ENCODE results near the gene CHST12. TPM values are rescaled to one million over a fixed set of nuclear protein-coding genes. Genes with fewer than 3 reads are reported as not detected.
A peak's percentile ranks its signal among the peaks of the same experiment; 100 is the strongest.
"Not testable (repeated sequence)": the region's sequence is repeated elsewhere in the genome, so short reads cannot be mapped to it uniquely, and the experiment has no call there.

CHST12 gene
- total RNA-seq, 2 experiments from 2014 or later, result 40.7 to 44.8 TPM

DNA sequence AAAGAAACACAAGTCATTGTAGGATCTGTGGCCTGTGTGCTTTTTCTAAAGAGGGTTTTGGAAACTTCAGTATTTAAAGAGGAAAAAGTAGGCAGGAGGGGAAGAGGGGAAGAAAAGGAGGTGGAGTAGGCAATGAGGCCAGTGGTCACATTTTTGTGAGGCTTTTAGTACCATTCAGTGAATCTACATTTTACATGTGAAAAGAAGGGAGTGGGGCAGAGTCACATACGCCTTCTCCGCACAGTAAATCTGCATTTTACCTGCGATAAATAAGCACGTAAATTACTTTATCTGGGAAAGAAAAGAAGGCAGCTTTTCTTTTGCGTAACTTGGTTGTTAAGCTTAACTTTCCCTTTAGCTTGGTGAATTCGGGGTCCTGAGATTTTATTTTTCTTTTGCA is 13.2 kb downstream of the CHST12 start:
- H3K27me3 Mint-ChIP-seq, result no peaks in the 10 kb centered on the region
- ChIA-PET POLR2A (no interaction called here), CTCF (interaction anchor here (0.9 to 1.6 kb wide), 2 partner anchors 9 to 960 kb away, joined by 3 to 4 read pairs; no protein-coding TSS in a partner anchor)
- DNase-seq, result no peak
- H3K27ac Mint-ChIP-seq, result no peak overlapping the region
- peaks cover 53% of the 10 kb centered on the region for H3K4me1 Mint-ChIP-seq
- H3K9me3 Mint-ChIP-seq, result no peaks in the 10 kb centered on the region
- peaks cover 31% of the 10 kb centered on the region for H3K36me3 Mint-ChIP-seq (ENCODE audit: low read depth)
- no peak overlapping the region for H3K4me3 Mint-ChIP-seq

DNA sequence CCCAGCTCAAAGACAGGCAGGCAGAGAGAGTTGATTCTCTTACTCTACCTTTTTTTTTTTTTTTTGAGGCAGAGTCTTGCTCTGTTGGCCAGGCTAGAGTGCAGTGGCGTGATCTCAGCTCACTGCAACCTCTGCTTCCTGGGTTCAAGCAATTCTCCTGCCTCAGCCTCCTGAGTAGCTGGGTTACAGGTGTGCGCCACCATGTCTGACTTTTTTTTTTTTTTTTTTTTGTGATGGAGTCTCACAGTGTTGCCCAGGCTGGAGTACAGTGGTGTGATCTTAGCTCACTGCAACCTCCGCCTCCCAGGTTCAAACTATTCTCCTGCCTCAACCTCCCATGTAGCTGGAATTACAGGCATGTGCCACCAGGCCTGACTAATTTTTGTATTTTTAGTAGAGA is 13.8 kb downstream of the CHST12 start:
- DNase-seq, H3K9me3 Mint-ChIP-seq, POLR2A ChIA-PET, H3K4me3 Mint-ChIP-seq, H3K27ac Mint-ChIP-seq, H3K27me3 Mint-ChIP-seq: not testable (repeated sequence)
- CTCF ChIA-PET, result interaction anchor here (0.9 kb wide), 1 partner anchor 960 kb away, joined by 3 read pairs; no protein-coding TSS in a partner anchor
- H3K4me1 Mint-ChIP-seq, result peaks cover 51% of the 10 kb centered on the region
- peaks cover 33% of the 10 kb centered on the region for H3K36me3 Mint-ChIP-seq (ENCODE audit: low read depth)

DNA sequence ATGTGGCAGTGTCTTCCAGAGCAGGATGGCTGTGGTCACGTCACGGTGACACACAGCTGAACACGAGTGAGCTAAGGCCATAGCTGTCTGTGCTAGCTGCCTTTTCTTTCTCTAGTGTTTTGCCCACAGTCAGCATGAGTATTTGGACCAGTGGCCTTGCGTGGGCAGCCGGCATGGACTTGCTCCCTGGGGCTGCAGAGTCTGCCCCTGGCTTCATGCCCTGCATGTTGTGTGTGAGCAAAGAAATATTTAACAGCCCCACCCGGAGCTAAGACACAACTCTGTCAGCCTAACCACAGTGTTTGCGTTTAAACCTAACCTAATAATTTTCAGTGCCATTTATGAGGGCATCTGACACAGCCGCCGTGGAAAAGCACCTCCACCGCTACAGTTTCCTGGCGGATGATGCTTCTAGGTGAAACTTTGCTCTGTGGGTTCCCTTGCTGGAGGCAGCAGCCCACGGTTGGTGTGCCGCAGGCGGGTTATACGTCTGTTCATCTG is 14.6 kb downstream of the CHST12 start:
- POLR2A ChIA-PET, result interaction anchor here (0.5 kb wide), 1 partner anchor 142 kb away, joined by 8 read pairs; no protein-coding TSS in a partner anchor
- no peaks in the 10 kb centered on the region for H3K9me3 Mint-ChIP-seq
- H3K4me1 Mint-ChIP-seq, result peaks cover 44% of the 10 kb centered on the region
- no peaks in the 10 kb centered on the region for H3K27me3 Mint-ChIP-seq
- peak overlapping the region; percentile 26 for H3K4me3 Mint-ChIP-seq
- peak overlapping the region; percentile 75 for H3K27ac Mint-ChIP-seq
- DNase-seq, result peak; percentile 48
- peaks cover 30% of the 10 kb centered on the region for H3K36me3 Mint-ChIP-seq (ENCODE audit: low read depth)
- CTCF ChIA-PET, result interaction anchor here (1.2 kb wide), 1 partner anchor 12 kb away, joined by 4 read pairs; no protein-coding TSS in a partner anchor

DNA sequence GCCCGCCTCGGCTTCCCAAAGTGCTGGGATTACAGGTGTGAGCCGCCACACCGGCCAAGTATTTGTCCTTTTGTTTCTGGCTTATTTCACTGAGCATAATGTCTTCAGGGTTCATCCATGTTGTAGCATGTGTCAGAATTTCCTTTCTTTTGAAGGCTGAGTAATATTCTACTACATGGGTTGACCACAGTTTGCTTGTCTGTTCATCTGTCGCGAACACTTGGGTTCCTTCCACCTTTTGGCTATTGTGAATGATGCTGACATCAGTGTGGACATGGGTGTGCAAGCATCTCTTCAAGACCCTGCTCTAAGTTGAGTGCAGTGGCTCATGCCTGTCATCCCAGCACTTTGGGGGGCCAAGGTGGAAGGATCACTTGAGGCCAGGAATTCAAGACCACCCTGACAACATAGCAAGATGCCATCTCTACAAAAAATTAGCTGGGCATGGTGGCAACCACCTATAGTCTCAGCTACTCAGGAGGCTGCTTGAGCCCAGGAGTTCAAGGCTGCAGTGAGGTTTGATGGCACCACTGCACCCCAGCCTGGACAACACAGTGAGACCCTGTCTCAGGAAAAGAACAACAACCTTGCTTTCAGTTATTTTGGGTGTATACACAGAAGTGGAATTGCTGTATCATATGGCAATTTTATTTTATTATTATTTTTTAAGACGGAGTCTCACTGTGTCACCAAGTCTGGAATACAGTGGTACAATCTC is 17.0 kb downstream of the CHST12 start:
- Mint-ChIP-seq H3K27ac (no peak overlapping the region), H3K4me3 (no peak overlapping the region), H3K9me3 (no peaks in the 10 kb centered on the region), H3K4me1 (peaks cover 42% of the 10 kb centered on the region), H3K36me3 (ENCODE audit: low read depth) (peaks cover 20% of the 10 kb centered on the region), H3K27me3 (no peaks in the 10 kb centered on the region)
- ChIA-PET CTCF (interaction anchor here (0.6 to 0.7 kb wide), 5 partner anchors 21 to 477 kb away, joined by 3 to 5 read pairs (median 4); no protein-coding TSS in a partner anchor), POLR2A (no interaction called here)
- DNase-seq, result no peak

DNA sequence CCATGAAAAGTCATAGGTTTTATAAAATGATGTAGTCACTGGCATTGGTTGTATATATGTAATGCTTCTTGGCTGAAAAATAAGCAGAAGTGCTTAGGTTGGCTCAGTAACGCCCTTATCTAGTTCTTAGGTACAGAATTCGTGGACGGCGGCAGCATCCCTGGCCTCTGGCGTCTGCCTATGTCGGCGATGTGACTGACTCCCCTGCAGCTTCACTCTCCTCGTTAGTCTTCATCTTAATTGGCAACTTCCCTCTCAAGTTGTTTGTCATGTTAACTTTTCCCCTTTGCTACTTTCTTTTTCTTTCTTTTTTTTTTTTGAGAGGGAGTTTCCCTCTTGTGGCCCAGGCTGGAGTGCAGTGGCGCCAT is 18.5 kb downstream of the CHST12 start:
- CTCF ChIA-PET, result interaction anchor here (0.9 to 1.4 kb wide), 3 partner anchors 9 to 288 kb away, joined by 3 to 5 read pairs (median 5); no protein-coding TSS in a partner anchor
- Mint-ChIP-seq H3K4me3 (no peak overlapping the region), H3K36me3 (ENCODE audit: low read depth) (peaks cover 16% of the 10 kb centered on the region), H3K27me3 (no peaks in the 10 kb centered on the region), H3K27ac (no peak overlapping the region), H3K9me3 (no peaks in the 10 kb centered on the region), H3K4me1 (peaks cover 33% of the 10 kb centered on the region)
- no peak for DNase-seq
- POLR2A ChIA-PET, result no interaction called here

DNA sequence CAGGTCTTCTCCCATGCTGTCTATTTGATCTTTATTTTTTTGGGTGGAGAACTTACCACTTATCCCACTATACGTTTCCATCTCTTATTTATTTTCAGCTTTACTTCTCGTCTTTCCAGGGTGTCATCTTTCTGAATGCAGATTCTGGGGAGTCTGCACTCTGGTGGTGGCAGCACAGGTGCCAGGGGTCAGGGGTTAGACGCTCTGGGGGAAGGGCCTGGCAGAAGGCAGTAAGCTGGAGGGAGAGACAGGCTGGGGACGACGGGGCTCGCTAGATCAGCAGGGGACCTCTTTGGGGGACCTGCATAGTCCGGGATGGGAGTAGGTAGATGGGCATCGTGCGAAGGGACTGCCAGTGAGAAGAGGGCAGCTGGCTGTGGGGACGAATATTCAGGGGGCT is 22.3 kb downstream of the CHST12 start:
- H3K27ac Mint-ChIP-seq, result no peak overlapping the region
- CTCF ChIA-PET, result interaction anchor here (0.7 to 0.8 kb wide), 3 partner anchors 43 to 311 kb away, joined by 3 read pairs; no protein-coding TSS in a partner anchor
- H3K36me3 Mint-ChIP-seq (ENCODE audit: low read depth), result peaks cover 15% of the 10 kb centered on the region
- no peak overlapping the region for H3K4me3 Mint-ChIP-seq
- H3K27me3 Mint-ChIP-seq, result no peaks in the 10 kb centered on the region
- POLR2A ChIA-PET, result no interaction called here
- H3K9me3 Mint-ChIP-seq, result peaks cover 3% of the 10 kb centered on the region
- H3K4me1 Mint-ChIP-seq, result peaks cover 30% of the 10 kb centered on the region
- no peak for DNase-seq

DNA sequence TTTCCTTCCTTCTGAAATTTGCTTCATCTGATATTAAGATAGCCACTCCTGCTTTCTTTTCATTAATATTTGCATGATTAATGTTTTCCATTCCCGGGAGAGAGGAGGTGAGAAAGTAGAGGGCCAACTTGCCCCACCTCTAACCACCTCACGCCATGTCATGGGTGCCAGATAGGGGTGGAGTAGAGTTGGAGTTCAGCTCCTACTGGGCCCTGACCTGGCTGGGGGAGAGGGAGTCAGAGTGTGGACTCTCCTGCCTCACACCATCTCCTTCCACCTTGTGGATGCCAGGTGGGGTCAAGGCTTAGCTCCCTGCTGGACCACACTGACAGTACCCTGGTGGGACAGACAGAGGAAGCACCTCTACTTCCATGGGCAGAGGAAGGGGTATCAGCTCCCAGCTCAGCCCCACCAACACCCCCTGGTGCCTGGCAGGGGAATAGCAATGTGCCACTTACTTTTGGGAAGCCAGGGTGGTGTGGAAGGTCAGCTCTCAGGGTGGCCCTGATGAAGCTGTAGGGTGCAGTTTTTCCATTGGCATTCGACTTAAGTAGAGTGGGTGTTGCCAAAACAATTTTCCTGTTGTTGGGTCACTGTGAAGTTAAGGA is 28.0 kb downstream of the CHST12 start:
- CTCF ChIA-PET, result interaction anchor here (0.7 to 1.8 kb wide), 10 partner anchors 8 to 256 kb away, joined by 3 to 5 read pairs (median 4); partner anchors contain the start of gene CHST12
- POLR2A ChIA-PET, result no interaction called here
- H3K4me1 Mint-ChIP-seq, result peaks cover 23% of the 10 kb centered on the region
- H3K4me3 Mint-ChIP-seq, result no peak overlapping the region
- H3K36me3 Mint-ChIP-seq (ENCODE audit: low read depth), result peaks cover 47% of the 10 kb centered on the region
- peak; percentile 31 for DNase-seq
- H3K9me3 Mint-ChIP-seq, result peaks cover 8% of the 10 kb centered on the region
- no peak overlapping the region for H3K27ac Mint-ChIP-seq
- H3K27me3 Mint-ChIP-seq, result no peaks in the 10 kb centered on the region

DNA sequence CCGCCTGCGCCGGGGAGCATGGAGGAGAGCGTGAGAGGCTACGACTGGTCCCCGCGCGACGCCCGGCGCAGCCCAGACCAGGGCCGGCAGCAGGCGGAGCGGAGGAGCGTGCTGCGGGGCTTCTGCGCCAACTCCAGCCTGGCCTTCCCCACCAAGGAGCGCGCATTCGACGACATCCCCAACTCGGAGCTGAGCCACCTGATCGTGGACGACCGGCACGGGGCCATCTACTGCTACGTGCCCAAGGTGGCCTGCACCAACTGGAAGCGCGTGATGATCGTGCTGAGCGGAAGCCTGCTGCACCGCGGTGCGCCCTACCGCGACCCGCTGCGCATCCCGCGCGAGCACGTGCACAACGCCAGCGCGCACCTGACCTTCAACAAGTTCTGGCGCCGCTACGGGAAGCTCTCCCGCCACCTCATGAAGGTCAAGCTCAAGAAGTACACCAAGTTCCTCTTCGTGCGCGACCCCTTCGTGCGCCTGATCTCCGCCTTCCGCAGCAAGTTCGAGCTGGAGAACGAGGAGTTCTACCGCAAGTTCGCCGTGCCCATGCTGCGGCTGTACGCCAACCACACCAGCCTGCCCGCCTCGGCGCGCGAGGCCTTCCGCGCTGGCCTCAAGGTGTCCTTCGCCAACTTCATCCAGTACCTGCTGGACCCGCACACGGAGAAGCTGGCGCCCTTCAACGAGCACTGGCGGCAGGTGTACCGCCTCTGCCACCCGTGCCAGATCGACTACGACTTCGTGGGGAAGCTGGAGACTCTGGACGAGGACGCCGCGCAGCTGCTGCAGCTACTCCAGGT is 29.7 kb downstream of the CHST12 start:
- H3K4me1 Mint-ChIP-seq, result peaks cover 17% of the 10 kb centered on the region
- H3K4me3 Mint-ChIP-seq, result no peak overlapping the region
- DNase-seq, result no peak
- H3K27me3 Mint-ChIP-seq, result no peaks in the 10 kb centered on the region
- CTCF ChIA-PET, result interaction anchor here (0.6 to 1.8 kb wide), 6 partner anchors 15 to 35 kb away, joined by 3 to 5 read pairs (median 4); no protein-coding TSS in a partner anchor
- peaks cover 8% of the 10 kb centered on the region for H3K9me3 Mint-ChIP-seq
- H3K36me3 Mint-ChIP-seq (ENCODE audit: low read depth), result peaks cover 55% of the 10 kb centered on the region
- POLR2A ChIA-PET, result no interaction called here
- H3K27ac Mint-ChIP-seq, result no peak overlapping the region

DNA sequence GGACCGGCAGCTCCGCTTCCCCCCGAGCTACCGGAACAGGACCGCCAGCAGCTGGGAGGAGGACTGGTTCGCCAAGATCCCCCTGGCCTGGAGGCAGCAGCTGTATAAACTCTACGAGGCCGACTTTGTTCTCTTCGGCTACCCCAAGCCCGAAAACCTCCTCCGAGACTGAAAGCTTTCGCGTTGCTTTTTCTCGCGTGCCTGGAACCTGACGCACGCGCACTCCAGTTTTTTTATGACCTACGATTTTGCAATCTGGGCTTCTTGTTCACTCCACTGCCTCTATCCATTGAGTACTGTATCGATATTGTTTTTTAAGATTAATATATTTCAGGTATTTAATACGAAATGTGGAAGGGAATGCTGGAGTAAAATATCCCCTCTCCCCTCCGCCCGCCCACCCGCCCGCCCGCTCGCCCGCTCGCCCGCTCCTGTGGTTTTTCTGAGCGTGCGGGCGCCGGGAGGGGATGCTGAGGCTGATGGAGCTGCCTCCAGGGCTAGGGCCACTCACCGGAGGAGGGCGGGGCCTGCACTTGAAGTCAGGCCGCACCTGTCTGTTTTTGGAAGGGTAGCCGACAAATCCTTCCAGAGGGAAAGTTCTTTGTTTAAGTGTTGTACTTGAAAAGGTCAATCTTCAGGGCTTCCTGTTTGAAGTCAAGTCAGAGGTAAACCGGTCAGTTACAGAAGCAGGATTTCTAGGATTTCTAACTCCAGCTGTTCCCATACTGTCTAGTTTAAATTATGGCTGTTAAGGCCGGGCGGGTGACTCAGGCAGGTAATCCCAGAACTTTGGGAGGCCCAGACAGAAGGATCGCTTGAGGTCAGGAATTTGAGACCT is 30.5 kb downstream of the CHST12 start:
- CTCF ChIA-PET, result interaction anchor here (1.2 to 1.5 kb wide), 3 partner anchors 14 to 35 kb away, joined by 3 read pairs; no protein-coding TSS in a partner anchor

DNA sequence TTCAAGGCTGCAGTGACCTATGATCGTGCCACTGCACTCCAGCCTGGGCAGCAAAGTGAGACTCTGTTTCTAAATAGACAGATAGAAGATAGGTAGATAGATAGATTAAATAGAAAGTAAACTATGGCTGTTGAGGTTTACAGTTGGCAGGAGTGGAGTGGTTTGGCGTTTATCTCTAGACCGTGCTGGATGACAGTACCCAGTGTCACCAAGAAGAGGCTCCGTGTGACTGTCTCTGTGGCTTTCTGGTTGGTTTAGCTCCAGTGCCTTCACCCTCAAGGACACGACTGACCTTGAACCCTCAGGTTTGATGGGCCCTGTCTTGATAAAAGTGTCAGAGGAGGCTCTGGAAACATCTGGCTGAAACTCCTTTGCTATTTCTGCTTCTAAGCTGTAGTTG is 31.7 kb downstream of the CHST12 start:
- CTCF ChIA-PET, result no interaction called here
- no peak overlapping the region for H3K27ac Mint-ChIP-seq
- H3K36me3 Mint-ChIP-seq (ENCODE audit: low read depth), result peaks cover 47% of the 10 kb centered on the region
- peaks cover 6% of the 10 kb centered on the region for H3K9me3 Mint-ChIP-seq
- H3K4me1 Mint-ChIP-seq, result peaks cover 3% of the 10 kb centered on the region
- H3K27me3 Mint-ChIP-seq, result no peaks in the 10 kb centered on the region
- no peak overlapping the region for H3K4me3 Mint-ChIP-seq
- DNase-seq, result no peak
- POLR2A ChIA-PET, result no interaction called here

More for the DNA sequence above, 30.5 kb downstream of the CHST12 start:
- no peak overlapping the region for H3K4me3 Mint-ChIP-seq
- POLR2A ChIA-PET, result no interaction called here
- H3K27me3 Mint-ChIP-seq, result no peaks in the 10 kb centered on the region
- H3K4me1 Mint-ChIP-seq, result peaks cover 12% of the 10 kb centered on the region
- no peak for DNase-seq
- H3K9me3 Mint-ChIP-seq, result peaks cover 8% of the 10 kb centered on the region
- peaks cover 55% of the 10 kb centered on the region for H3K36me3 Mint-ChIP-seq (ENCODE audit: low read depth)
- H3K27ac Mint-ChIP-seq, result no peak overlapping the region

DNA sequence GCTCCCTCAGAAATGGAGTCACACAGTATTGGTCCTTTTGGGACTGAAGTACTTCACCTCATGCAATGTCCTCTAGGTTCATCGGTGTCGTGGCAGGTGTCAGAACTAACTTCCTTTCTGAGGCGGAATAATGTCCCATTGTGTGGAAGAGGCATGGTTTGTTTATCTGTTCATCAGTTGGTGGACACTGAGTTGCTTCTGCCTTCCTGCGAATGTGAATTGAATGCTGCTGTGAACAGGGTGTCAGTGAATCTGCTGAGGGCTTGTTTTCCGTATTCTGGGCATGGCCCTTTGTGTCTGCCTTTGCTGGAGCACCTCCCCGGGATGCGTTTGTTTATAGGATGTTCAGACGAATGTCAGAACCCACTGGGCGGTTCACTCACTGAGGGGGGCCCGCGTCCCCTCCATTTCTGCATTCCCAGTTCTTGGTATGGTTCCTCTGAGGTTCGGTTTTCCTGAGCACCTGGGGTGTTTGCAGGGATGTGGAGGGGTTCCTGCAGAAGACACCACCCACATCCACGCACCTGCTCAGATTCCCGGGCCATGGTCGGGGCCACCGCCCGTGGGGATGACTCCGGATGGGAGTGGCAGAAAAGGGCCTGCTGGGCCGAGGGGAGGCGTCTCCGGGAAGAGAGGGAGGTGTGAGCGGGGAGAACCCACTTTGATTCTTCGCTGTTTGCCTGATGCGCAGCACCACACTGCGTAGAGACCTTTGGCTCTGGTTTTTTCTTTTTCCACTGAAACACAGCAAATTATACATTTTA is 33.1 kb downstream of the CHST12 start:
- no peak for DNase-seq
- CTCF ChIA-PET, result no interaction called here
- H3K36me3 Mint-ChIP-seq (ENCODE audit: low read depth), result peaks cover 41% of the 10 kb centered on the region
- no peak overlapping the region for H3K27ac Mint-ChIP-seq
- H3K4me3 Mint-ChIP-seq, result no peak overlapping the region
- no peaks in the 10 kb centered on the region for H3K9me3 Mint-ChIP-seq
- no peaks in the 10 kb centered on the region for H3K27me3 Mint-ChIP-seq
- no peaks in the 10 kb centered on the region for H3K4me1 Mint-ChIP-seq
- POLR2A ChIA-PET, result no interaction called here
